A549 (cell line): ENCODE measurements around the gene CCPG1.

Experiments
- ATOH8 ChIP-seq: fragments of 250-450 bp; sonication (Bioruptor Pico); IDR thresholded peaks from 2 replicates; pipeline ENCODE4 v1.5.0; 2020; ENCODE audit warnings: low read depth, mild to moderate bottlenecking, moderate library complexity
- BHLHE40 ChIP-seq: IDR thresholded peaks from 2 replicates; pipeline ENCODE4 v1.6.1; 2012; ENCODE audit warnings: low read depth, low read length, inconsistent platforms
- CEBPB ChIP-seq, 2 experiments: fragments of >200 bp in 1 of 2; sonication (Bioruptor Twin) in 1 of 2; formaldehyde crosslinking in 1 of 2; IDR thresholded peaks; 2 replicates each; pipeline ENCODE4 v1.6.1; 2012 to 2016
- CTCF ChIP-seq: fragments of >200 bp; sonication (Bioruptor Twin); formaldehyde crosslinking; IDR thresholded peaks from 3 replicates; pipeline ENCODE4 v1.5.1; 2016
- EP300 ChIP-seq, 2 experiments: fragments of >200 bp; sonication (Bioruptor Twin); formaldehyde crosslinking; IDR thresholded peaks; 2 replicates in 1 of 2; 3 replicates in 1 of 2; pipeline ENCODE4 v1.6.1; 2016 to 2017
- HDAC2 ChIP-seq: fragments of 200-600 bp; sonication (generic); IDR thresholded peaks from 2 replicates; pipeline ENCODE4 v1.6.1; 2016
- POLR2A ChIP-seq: IDR thresholded peaks from 2 replicates; pipeline ENCODE4 v1.6.1; 2012; ENCODE audit warnings: mild to moderate bottlenecking, low read length
- RARB ChIP-seq: fragments of 250-450 bp; sonication (Bioruptor Pico); IDR thresholded peaks from 2 replicates; pipeline ENCODE4 v1.8.0; 2021; ENCODE audit warnings: mild to moderate bottlenecking, moderate library complexity
- RNF2 ChIP-seq: fragments of 200-600 bp; sonication (generic); IDR thresholded peaks from 2 replicates; pipeline ENCODE4 v1.6.1; 2016; ENCODE audit warnings: low read depth, mild to moderate bottlenecking, antibody characterized with exemption, moderate library complexity, borderline replicate concordance
- SMC3 ChIP-seq: fragments of >200 bp; sonication (Bioruptor Twin); formaldehyde crosslinking; IDR thresholded peaks from 3 replicates; pipeline ENCODE4 v1.6.1; 2018; ENCODE audit warnings: inconsistent platforms
- SREBF2 ChIP-seq: fragments of 450-650 bp; IDR thresholded peaks from 2 replicates; pipeline ENCODE4 v1.6.1; 2014; ENCODE audit warnings: mild to moderate bottlenecking, moderate library complexity
- USF2 ChIP-seq: fragments of 450-650 bp; IDR thresholded peaks from 2 replicates; pipeline ENCODE4 v1.6.1; 2014; ENCODE audit warnings: antibody characterized with exemption
- ZC3H11A ChIP-seq: fragments of 450-650 bp; IDR thresholded peaks from 2 replicates; pipeline ENCODE4 v1.6.1; 2014; ENCODE audit warnings: antibody characterized with exemption, mild to moderate bottlenecking

- no peak for TF ChIP-seq CTCF
- TF ChIP-seq SMC3, result no peak
- no peak for TF ChIP-seq EP300 (IDR thresholded peaks at IDR 0.05)
- TF ChIP-seq RARB (CRISPR knock-in tag), result no peak
- TF ChIP-seq ZC3H11A, result no peak
- no peak for TF ChIP-seq SREBF2
- TF ChIP-seq RNF2, result no peak
- TF ChIP-seq CEBPB (IDR thresholded peaks at IDR 0.05), result no peak
- TF ChIP-seq HDAC2, result no peak
- no peak for TF ChIP-seq BHLHE40
- TF ChIP-seq USF2, result no peak
- TF ChIP-seq POLR2A, result no peak
- TF ChIP-seq ATOH8 (CRISPR knock-in tag), result no peak
Observed at GRCh38 chr15:55401786-55402246, 6.3 kb downstream of the CCPG1 start.
